Measurements from ENCODE around the gene TMEM217. TPM values are rescaled to one million over a fixed set of nuclear protein-coding genes. Genes with fewer than 3 reads are reported as not detected.
"Not testable (repeated sequence)": the region's sequence is repeated elsewhere in the genome, so short reads cannot be mapped to it uniquely, and the experiment has no call there.

Gene TMEM217
- polyA plus RNA-seq (0.32 TPM in 1 of 2 replicates, not detected in the other), polyA minus RNA-seq (0.46 and 0.97 TPM in 2 replicates)

DNA sequence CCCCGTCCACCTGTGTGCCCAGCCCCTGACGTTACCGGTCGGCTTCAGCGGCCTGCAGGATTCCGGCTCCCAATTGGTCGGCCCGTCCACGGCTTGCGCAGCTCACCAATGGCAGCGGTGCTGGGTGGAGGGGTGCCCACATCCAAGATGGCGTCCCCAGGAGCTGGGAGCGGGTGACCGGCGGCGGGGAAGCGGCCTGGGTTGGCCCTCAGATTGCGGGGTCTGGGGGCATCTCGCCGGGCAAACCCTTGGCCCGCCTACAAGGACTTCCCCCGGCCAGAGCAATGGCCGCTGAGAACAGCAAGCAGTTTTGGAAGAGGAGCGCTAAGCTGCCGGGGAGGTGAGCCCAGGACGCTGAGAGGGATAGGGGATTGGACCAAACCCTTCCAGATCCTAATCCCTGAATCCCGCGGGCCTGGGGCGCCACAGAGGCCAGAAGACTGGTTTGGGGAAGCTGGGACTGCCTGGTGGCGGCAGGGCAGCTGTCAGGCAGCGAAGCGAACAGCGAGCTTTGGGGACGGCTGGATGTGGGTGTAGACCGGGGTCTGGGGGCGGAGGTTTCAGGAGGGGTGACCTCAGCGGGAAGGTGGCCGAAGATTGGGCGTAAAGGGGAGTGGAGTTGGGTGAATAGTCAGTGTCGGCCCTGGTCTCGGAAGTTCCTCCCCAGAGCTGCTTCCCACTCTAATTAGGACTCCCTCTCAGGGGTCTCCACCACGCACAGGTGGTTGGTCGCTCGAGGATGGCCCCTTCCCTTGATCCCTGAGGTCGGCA is at the start of gene TMEM217, which contains the start of gene TBC1D22B:
Gene TMEM217, minus strand, starts transcription at position 511 of the 771 bp plus-strand sequence. CDS start 39,114 bp downstream, outside the sequence.
Gene TBC1D22B, plus strand, starts transcription at position 139 of the 771 bp plus-strand sequence. Its CDS starts 146 bp downstream, at position 285.
- peaks cover 8% of the 10 kb centered on the region for H3K79me2 ChIP-seq (replicated peaks; ENCODE audit: insufficient read depth, low read length)
- no peaks in the 10 kb centered on the region for H3F3A ChIP-seq (ENCODE audit: insufficient read depth, low read length, poor library complexity, severe bottlenecking)
- peak within 1 kb of the TSS; percentile 56 for H3K4me2 ChIP-seq (ENCODE audit: low read length)
- peak; percentile 55 for TF ChIP-seq MXI1 (conservative IDR thresholded peaks at IDR 0.05; ENCODE audit: poor library complexity, severe bottlenecking)
- TF ChIP-seq, protein P1, sequence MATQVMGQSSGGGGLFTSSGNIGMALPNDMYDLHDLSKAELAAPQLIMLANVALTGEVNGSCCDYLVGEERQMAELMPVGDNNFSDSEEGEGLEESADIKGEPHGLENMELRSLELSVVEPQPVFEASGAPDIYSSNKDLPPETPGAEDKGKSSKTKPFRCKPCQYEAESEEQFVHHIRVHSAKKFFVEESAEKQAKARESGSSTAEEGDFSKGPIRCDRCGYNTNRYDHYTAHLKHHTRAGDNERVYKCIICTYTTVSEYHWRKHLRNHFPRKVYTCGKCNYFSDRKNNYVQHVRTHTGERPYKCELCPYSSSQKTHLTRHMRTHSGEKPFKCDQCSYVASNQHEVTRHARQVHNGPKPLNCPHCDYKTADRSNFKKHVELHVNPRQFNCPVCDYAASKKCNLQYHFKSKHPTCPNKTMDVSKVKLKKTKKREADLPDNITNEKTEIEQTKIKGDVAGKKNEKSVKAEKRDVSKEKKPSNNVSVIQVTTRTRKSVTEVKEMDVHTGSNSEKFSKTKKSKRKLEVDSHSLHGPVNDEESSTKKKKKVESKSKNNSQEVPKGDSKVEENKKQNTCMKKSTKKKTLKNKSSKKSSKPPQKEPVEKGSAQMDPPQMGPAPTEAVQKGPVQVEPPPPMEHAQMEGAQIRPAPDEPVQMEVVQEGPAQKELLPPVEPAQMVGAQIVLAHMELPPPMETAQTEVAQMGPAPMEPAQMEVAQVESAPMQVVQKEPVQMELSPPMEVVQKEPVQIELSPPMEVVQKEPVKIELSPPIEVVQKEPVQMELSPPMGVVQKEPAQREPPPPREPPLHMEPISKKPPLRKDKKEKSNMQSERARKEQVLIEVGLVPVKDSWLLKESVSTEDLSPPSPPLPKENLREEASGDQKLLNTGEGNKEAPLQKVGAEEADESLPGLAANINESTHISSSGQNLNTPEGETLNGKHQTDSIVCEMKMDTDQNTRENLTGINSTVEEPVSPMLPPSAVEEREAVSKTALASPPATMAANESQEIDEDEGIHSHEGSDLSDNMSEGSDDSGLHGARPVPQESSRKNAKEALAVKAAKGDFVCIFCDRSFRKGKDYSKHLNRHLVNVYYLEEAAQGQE (IDR thresholded peaks at IDR 0.05; ENCODE audit: borderline replicate concordance), result peak; percentile 60
- peak; percentile 36 for TF ChIP-seq EP300 (conservative IDR thresholded peaks at IDR 0.05; ENCODE audit: poor library complexity, severe bottlenecking)
- TF ChIP-seq, protein P2, sequence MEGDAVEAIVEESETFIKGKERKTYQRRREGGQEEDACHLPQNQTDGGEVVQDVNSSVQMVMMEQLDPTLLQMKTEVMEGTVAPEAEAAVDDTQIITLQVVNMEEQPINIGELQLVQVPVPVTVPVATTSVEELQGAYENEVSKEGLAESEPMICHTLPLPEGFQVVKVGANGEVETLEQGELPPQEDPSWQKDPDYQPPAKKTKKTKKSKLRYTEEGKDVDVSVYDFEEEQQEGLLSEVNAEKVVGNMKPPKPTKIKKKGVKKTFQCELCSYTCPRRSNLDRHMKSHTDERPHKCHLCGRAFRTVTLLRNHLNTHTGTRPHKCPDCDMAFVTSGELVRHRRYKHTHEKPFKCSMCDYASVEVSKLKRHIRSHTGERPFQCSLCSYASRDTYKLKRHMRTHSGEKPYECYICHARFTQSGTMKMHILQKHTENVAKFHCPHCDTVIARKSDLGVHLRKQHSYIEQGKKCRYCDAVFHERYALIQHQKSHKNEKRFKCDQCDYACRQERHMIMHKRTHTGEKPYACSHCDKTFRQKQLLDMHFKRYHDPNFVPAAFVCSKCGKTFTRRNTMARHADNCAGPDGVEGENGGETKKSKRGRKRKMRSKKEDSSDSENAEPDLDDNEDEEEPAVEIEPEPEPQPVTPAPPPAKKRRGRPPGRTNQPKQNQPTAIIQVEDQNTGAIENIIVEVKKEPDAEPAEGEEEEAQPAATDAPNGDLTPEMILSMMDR (IDR thresholded peaks at IDR 0.05; ENCODE audit: poor library complexity, severe bottlenecking), result no peak
- TF ChIP-seq POLR2AphosphoS5 (IDR thresholded peaks at IDR 0.05), result peak; percentile 90
- TF ChIP-seq TAF1 (IDR thresholded peaks at IDR 0.05; ENCODE audit: low read depth), result peak; percentile 91
- H3K9me2 ChIP-seq (ENCODE audit: insufficient read depth, low read length), result no peaks in the 10 kb centered on the region
- H3K27ac ChIP-seq (ENCODE audit: low read length), result peak within 1 kb of the TSS; percentile 72
- no peaks in the 10 kb centered on the region for H3K36me3 ChIP-seq (ENCODE audit: insufficient read depth, low read length)
- H4K20me1 ChIP-seq (ENCODE audit: insufficient read depth), result no peaks in the 10 kb centered on the region
- no peaks in the 10 kb centered on the region for H3K27me3 ChIP-seq (ENCODE audit: insufficient read depth, low read depth, low read length)
- H3K9ac ChIP-seq (ENCODE audit: low read length), result peak within 1 kb of the TSS; percentile 86
- H3K4me3 ChIP-seq (ENCODE audit: low read length), result peak within 1 kb of the TSS; percentile 90
- peak within 1 kb of the TSS; percentile 99 for H2AFZ ChIP-seq (ENCODE audit: low read depth, low read length)
- H3K9me3 ChIP-seq (ENCODE audit: low read length), result no peaks in the 10 kb centered on the region

DNA sequence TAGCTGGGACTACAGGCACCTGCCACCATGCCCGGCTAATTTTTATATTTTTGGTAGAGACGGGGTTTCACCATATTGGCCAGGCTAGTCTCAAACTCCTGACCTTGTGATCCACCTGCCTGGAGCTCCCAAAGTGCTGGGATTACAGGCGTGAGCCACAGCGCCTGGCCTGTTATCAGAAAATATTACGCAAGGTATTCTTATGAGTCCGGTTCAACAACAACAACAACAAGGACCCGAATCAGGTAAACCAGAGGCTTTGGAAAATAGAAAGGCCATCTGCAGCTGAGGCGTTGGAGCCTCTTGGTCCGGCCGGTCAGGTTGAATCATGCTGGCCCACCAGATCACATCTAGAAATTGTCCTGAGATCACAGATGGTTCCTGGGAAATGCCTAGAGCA is 49.5 kb upstream of the TMEM217 start:
- H2AFZ ChIP-seq (ENCODE audit: low read depth, low read length); H3K36me3 ChIP-seq (ENCODE audit: insufficient read depth, low read length); H3F3A ChIP-seq (ENCODE audit: insufficient read depth, low read length, poor library complexity, severe bottlenecking); H3K27me3 ChIP-seq (ENCODE audit: insufficient read depth, low read depth, low read length); H3K9me3 ChIP-seq (ENCODE audit: low read length); H4K20me1 ChIP-seq (ENCODE audit: insufficient read depth); H3K79me2 ChIP-seq (replicated peaks; ENCODE audit: insufficient read depth, low read length); H3K4me3 ChIP-seq (ENCODE audit: low read length); H3K9me2 ChIP-seq (ENCODE audit: insufficient read depth, low read length); H3K27ac ChIP-seq (ENCODE audit: low read length); H3K4me2 ChIP-seq (ENCODE audit: low read length); H3K9ac ChIP-seq (ENCODE audit: low read length): not testable (repeated sequence)

DNA sequence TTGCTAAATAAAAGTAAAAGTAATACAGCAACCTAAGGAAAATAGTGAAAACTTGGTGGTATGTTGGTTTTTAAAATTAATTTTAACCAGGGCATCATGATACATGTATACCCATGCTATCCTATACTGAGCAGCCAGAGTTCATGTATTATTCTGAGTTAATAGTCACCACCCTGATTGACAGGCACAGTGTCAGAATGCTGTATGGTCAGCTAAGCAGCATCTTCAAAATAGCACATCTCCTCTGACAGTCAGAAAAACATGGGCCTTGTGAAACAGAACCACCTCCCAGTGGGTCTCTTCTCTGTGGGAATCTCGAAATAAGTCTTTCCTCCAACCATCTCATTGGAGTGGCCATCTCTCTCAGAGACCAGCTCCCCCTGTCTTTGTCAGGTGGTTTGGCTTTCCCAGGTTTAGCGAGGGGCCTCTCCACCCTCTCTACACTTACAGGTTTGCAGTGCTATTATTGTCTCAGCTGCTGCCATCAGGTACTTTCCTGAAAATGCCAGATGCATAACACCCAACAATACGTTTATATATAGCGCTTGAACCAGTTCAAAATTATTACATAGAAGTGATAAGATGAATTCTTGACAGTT is 48.8 kb upstream of the TMEM217 start:
- TF ChIP-seq, protein P2 (IDR thresholded peaks at IDR 0.05; ENCODE audit: poor library complexity, severe bottlenecking), result no peak
- TF ChIP-seq POLR2AphosphoS5 (IDR thresholded peaks at IDR 0.05) (peak; percentile 27), SMC3 (conservative IDR thresholded peaks at IDR 0.05; ENCODE audit: poor library complexity) (no peak)

More for the DNA sequence above, 48.8 kb upstream of the TMEM217 start:
- H3K79me2 ChIP-seq (replicated peaks; ENCODE audit: insufficient read depth, low read length), result no peaks in the 10 kb centered on the region
- no peaks in the 10 kb centered on the region for H4K20me1 ChIP-seq (ENCODE audit: insufficient read depth)
- no peaks in the 10 kb centered on the region for H3K9me3 ChIP-seq (ENCODE audit: low read length)
- no peak overlapping the region for H3K9ac ChIP-seq (ENCODE audit: low read length)
- H3K9me2 ChIP-seq (ENCODE audit: insufficient read depth, low read length), result no peaks in the 10 kb centered on the region
- H3K4me3 ChIP-seq (ENCODE audit: low read length), result no peak overlapping the region
- no peaks in the 10 kb centered on the region for H3K27me3 ChIP-seq (ENCODE audit: insufficient read depth, low read depth, low read length)
- H3K4me2 ChIP-seq (ENCODE audit: low read length), result no peak overlapping the region
- no peaks in the 10 kb centered on the region for H3K36me3 ChIP-seq (ENCODE audit: insufficient read depth, low read length)
- H3K27ac ChIP-seq (ENCODE audit: low read length), result peak overlapping the region; percentile 1
- no peaks in the 10 kb centered on the region for H3F3A ChIP-seq (ENCODE audit: insufficient read depth, low read length, poor library complexity, severe bottlenecking)
- H2AFZ ChIP-seq (ENCODE audit: low read depth, low read length), result no peak overlapping the region

All from neural cell (in vitro differentiated cells).